GM19467 (cell line): ENCODE data around the gene KCNIP1.
A peak's percentile ranks its signal among the peaks of the same experiment; 100 is the strongest.

ENCODE experiments used
- ATAC-seq: cut with Tn5 transposase; IDR thresholded peaks from one replicate; pipeline ENCODE4 v1.9.1; 2021; ENCODE audit warnings: mild to moderate bottlenecking, moderate library complexity; ENCODE audit not compliant: unreplicated experiment

Gene KCNIP1

DNA sequence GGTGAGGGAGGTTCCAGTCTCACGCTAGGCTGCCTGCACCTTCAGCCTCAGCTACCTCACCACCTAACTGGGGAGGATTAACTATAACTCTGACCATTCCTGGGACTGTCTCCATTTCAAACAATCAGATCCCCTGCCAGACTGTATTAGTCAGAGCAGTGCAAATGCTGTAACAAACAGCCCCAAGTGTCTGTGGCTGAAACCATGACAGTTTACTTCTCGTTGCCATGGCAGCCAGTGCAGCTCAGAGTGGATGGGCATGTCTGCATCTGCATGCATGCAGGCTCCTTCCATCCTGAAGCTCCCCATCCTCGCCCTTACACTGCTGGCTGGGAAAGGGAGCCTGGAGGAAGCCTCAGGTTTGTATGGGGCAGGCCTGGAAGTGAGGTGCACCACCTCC is 86.7 kb downstream of the KCNIP1 start:
- ATAC-seq = no peak

DNA sequence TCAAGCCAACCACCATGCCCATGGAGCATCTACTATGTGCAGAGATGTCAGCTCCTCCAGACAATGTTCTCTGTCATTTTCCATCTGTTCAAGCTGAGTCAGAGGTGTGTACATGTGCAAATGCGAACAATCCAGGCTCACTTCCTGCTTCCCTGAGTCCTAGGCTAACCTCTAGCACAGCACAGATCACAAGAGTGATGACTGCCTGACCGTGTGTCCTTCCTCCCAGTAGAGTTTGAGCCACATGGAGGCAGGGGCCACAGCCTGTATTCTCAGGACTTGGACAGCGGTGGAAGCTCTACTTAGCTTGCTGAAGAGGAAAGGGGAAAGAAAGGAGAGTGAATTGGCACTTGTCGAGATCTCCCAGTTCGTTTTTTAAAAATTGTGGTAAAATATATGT is 87.2 kb downstream of the KCNIP1 start:
- no peak for ATAC-seq

DNA sequence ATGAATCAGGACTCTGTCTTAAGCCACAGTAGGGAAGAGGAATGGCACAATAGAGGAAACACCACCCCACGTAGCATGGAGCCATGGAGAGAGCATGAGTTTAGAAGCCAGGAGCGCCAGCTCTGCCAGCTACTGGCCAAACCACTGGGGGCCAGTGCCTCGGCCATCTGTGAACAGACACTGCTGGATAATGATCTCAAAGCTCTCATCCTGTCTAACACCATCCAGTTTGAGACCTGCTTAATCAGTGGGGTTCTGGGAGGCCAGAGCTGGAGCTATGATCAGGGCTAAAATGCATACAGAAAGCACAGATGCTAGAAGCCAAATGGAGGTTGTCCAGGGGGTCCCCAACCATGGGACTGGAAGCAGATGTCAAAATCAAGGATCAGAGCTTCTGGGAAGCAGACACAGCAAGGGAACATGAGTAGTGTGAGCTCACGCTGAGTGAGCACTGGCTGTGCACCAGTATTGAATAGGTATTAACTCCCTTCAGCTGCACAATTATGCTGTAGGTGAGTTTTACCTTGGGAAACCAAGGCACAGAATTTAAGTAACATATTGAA is 92.7 kb downstream of the KCNIP1 start:
- ATAC-seq = no peak

- ATAC-seq = peak; percentile 47
Measured at GRCh38 chr5:170597109-170597751, 93.4 kb downstream of the KCNIP1 start.

DNA sequence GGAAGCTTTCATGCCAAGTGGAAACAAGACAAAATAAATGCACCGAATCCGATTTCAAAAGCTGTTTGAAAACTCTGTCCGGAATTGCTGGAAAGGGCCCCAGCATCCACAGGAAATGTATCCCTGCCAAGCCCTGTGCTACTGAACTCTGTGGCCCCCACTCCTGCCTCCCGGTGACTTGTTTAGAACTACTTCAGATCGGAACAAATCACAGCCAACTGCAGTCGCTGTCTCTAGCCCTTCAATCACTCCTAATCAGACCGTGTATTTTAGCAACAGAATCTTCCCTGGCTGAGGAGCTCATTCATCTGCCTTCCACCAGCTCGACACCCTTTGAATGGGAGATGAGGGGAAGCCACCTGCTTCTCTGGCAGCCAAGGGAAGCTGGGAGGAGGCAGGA is 94.1 kb downstream of the KCNIP1 start:
- ATAC-seq = no peak

GRCh38 chr5:170599756-170600155 is 95.9 kb downstream of the KCNIP1 start:
- ATAC-seq = no peak

DNA sequence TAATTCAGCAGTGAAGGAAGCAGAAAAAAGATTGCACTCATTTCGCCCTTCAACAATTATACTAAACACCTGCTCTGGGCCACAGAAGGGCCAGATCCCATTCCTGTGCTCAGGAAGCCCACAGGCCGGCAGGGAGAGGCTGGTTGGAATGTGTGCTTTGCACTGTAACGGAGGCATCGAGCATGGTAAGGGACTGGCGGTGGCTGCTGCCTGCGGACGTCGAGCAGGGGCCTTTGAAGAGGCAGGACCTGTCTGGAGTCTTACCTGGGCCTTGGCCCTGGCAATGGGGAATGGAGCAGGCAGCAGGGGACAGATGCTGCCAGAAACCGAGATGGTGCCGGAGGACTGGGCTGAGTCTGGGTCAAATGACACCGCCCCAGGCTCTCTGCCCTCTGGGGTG is 97.8 kb downstream of the KCNIP1 start:
- no peak for ATAC-seq

GRCh38 chr5:170603109-170603508 is 99.3 kb downstream of the KCNIP1 start:
- no peak for ATAC-seq

DNA sequence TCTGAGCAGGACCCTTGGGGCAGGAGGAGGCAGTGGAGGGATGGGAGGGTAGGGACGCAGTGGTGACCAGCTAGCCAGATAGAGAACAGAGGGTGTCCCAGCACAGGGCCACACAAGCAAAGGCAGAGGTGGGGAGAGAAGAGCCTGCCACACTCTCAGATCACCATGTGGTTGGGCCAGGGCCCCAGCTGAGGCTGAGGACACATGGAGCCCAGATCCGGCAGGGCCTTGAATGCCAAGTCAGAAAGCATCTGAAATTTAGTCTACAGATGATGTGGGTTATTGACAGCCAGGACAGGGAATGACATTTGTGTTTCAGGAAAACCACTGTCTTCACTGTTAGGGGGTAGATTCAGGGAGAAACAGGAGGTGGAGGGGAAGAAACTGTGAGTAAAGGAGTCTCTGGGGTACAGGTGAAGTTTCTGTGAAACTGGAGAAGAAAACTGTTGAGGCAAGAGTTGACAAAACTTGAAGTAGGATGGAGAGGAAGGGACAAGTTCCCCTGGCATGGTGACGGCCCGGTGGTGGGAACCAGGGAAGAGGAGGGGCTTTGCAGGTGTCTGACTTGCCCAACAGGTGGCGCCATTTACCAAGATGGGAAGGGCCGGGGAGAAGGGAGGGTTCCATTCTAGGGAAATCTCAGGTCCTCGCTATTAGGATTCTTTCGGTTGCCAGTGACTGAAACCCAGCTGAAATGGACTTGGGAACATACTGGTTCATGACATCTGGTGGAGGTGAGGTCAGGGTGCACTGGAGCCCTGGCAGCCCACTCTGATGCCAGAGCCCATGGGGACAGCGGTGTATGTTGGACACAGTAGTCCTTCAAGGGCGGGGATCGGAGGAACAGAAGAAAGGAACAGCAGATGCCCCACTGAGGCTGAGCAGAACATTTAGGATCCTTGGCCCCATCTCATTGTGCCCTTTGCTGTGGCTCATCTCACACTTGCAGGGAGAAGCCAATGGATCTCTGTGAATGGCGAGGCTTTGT is 100.1 kb downstream of the KCNIP1 start:
- no peak for ATAC-seq

- ATAC-seq = no peak
Measured at GRCh38 chr5:170606941-170607340, 103.1 kb downstream of the KCNIP1 start.

GRCh38 chr5:170611449-170612090 is 107.8 kb downstream of the KCNIP1 start:
- ATAC-seq = no peak

- ATAC-seq = no peak
Measured at GRCh38 chr5:170612256-170612678, 108.4 kb downstream of the KCNIP1 start.

DNA sequence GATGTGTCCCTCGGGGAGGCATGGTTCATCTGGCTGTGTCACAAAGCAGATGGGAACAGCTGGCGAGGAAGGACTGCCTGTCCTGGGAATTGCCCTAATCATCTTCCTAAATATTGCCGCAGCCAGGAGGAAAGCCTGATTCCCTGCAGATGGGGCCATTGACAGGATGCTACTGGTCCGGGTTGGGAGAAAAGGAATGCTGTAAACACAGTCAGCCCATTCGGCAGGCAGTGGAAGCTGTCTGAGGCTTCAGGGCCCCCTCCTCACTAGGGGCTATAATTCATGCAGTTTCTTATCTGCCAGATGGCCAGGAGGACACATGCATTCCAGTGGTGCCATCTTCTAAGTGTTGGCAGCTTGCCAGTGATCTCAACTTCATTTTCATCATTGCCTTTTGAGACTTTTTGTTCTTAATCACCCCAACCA is 110.3 kb downstream of the KCNIP1 start:
- ATAC-seq = no peak

DNA sequence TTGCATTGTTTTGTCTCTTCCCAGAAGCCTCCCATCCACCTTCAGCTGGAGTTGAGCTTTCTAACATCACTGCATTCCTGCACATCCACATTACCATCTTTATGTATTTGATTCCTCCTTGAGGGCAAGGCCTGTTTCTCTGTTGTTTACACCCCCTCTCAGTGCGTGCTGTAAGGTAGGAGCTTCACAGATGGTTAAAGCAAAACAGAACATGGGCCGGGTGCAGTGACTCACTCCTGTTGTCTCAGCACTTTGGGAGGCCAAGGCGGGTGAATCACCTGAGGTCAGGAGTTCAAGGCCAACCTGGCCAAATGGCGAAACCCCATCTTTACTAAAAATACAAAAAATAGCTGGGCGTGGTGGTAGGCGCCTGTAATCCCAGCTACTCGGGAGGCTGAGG is 110.9 kb downstream of the KCNIP1 start:
- ATAC-seq = no peak

GRCh38 chr5:170617533-170618490 is 114.0 kb downstream of the KCNIP1 start:
- ATAC-seq = no peak

GRCh38 chr5:170619869-170620268 is 116.0 kb downstream of the KCNIP1 start:
- ATAC-seq = no peak

DNA sequence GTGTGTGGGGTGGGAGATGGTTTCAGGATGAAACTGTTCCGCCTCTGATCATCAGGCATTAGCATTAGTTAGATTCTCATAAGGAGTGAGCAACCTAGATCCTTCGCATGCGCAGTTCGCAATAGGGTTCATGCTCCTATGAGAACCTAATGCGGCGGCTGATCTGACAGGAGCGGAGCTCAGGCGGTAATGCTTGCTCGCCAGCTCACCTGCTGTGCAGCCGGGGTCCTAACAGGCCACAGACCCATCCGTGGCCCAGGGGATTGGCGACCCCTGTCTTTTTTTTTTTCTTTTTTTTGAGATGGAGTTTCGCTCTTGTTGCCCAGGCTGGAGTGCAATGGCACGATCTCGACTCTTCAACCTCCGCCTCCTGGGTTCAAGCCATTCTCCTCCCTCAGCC is 119.1 kb downstream of the KCNIP1 start:
- ATAC-seq = no peak

DNA sequence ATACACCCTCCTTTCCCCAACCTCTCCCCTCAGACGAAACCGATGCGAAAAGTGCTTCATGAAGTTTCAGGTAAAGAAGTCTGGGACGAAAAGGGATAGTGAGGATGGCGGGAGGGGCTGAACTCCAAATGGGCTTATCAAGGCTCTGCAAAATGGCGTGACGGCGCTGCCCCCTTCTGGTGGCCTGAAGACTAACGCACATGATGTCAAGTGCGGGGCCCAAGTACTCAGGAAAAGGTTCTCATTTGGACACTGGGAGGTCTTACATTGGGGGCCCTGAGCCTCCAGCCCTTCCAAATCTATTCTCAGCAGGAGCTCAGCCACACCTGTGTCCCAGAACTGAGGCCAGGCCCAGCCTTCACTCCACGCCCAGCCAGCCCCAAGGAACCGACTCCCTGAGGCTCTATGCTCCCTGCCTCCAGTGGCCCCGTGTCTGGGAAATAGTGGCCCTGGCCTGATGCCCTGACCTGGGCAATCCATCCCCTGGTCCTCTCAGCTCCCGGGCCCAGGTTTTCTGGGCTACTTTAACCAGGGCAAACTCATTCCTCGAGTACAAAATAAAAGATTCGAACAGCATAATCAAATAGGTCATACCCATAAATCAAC is 119.9 kb downstream of the KCNIP1 start:
- ATAC-seq = no peak

DNA sequence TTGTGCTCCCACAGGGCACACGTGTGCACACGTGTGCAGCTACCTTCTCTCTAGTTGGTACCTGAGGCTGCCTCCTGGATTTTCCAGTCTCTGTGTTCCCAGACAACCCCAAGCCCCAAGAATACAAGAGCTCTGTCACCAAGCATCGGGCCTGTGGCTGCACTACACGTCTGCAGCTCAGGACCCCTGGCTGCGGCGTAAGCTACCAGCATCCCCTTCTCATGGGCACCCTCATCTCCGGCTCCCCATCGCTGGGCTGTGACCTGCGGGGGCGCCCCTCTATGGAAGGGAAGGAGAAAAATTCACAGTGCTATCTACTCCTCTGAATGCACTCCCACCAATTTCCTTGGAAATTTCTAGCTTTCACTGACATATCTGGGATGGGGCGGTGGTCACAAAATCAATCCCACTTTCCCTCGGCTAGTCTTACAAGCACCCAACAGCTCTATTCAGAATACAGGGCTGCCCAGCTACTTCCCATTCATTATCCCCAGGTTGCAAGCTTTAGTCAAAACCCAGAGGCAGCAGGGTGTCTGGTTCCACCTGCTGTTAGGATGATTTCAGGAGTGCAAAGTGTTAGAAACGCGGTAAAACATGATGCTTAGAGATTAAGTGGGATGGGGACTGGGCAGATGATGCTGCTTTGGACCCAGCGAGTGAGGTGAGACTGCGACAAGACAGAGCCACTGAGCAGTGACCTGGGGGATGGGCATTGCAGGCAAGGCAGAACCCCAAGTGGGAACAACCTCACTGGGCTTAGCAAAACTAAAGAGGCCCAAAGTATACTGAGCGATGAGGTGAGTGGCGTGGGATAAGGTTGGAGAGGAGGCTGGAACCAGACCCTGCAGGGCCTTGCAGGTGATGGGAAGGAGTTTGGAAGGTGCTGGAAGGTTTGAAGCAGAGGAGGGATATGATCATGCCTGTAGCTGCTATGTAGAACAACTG is 121.7 kb downstream of the KCNIP1 start:
- ATAC-seq = no peak
